Heart right ventricle (tissue), 16 donors: ENCODE data around the gene FAM83G. TPM values are rescaled to one million over a fixed set of nuclear protein-coding genes. Genes with fewer than 3 reads are reported as not detected.
A peak's percentile ranks its signal among the peaks of the same experiment; 100 is the strongest.

Source experiments
- ATAC-seq, 8 donors: fragments of 200-7000 bp; cut with Tn5 transposase; one replicate each; pipeline ENCODE4 v1.9.1; 2020; ENCODE audit warnings: mild to moderate bottlenecking in 8 of 8, moderate library complexity in 8 of 8, moderate number of reproducible peaks in 1 of 8
- DNase-seq, 2 donors: peaks; one replicate each; pipeline ENCODE4 v3.0.0-alpha.2; 2020
- H3K27ac ChIP-seq, 10 donors: fragments of 200-600 bp; sonication (generic) in 2 of 10; one replicate each; pipeline versions ENCODE4 v1.5.0 to v1.8.0; 2020 to 2022; ENCODE audit warnings: mild to moderate bottlenecking in 3 of 10
- H3K27me3 ChIP-seq, 7 donors: fragments of 200-600 bp; one replicate each; pipeline ENCODE4 v1.8.0; 2021 to 2022; ENCODE audit warnings: mild to moderate bottlenecking in 2 of 7
- H3K36me3 ChIP-seq, 9 donors: fragments of 200-600 bp; sonication (generic) in 1 of 9; one replicate each; pipeline versions ENCODE4 v1.5.0 to v1.8.0; 2020 to 2022; ENCODE audit warnings: mild to moderate bottlenecking in 2 of 9
- H3K4me1 ChIP-seq, 9 donors: fragments of 200-600 bp; sonication (generic) in 1 of 9; one replicate each; pipeline versions ENCODE4 v1.5.0 to v1.8.0; 2020 to 2022; ENCODE audit warnings: mild to moderate bottlenecking in 4 of 9
- H3K4me3 ChIP-seq, 10 donors: fragments of 200-600 bp; sonication (generic) in 2 of 10; one replicate each; pipeline versions ENCODE4 v1.5.0 to v1.8.0; 2020 to 2022; ENCODE audit warnings: mild to moderate bottlenecking in 7 of 10, moderate library complexity in 2 of 10
- H3K9me3 ChIP-seq, 11 donors: fragments of 200-600 bp in 10 of 11; sonication (generic) in 2 of 11; one replicate each; pipeline versions ENCODE4 v1.5.0 to v1.8.0; 2013 to 2022; ENCODE audit warnings: mild to moderate bottlenecking in 2 of 11, control low read depth in 1 of 11, moderate library complexity in 1 of 11
- WGBS, 2 donors: extraction: QIAGEN DNeasy Blood & Tissue Kit; methylation state at CpG; one replicate each; pipeline ENCODE4 v1.1.7; 2013; ENCODE audit warnings: inconsistent platforms in 1 of 2; 5-methylcytosine and 5-hydroxymethylcytosine counted together
- intact Hi-C, 10 donors: fragments of 100-400 bp; cut with DNase I; formaldehyde crosslinking; loops; one replicate each; pipeline versions ENCODE4 v1.11.1 to v1.14.2; 2022
- polyA plus RNA-seq, 2 donors: library from polyadenylated mRNA; stranded (reverse); fragments of 200-250 nt; gene quantifications; one replicate each; pipeline ENCODE4 v1.2.3, GENCODE V29; 2013
- total RNA-seq, 10 donors: library from RNA; stranded (reverse); fragmentation: NEBNext Ultra II Directional in 3 of 10; extraction: Animal tissue kit (Norgen Biotek cat#: 25700) in 3 of 10; gene quantifications; one replicate each; pipeline versions ENCODE4 v1.2.1 to v1.2.4, GENCODE V29; 2021 to 2023
- TF ChIP-seq, protein P1 (sequence below), 9 donors: fragments of 200-600 bp; sonication (generic) in 2 of 9; IDR thresholded peaks; one replicate each; pipeline versions ENCODE4 v1.5.0 to v1.8.0; 2021 to 2022; ENCODE audit warnings: antibody characterized with exemption in 9 of 9, mild to moderate bottlenecking in 5 of 9, moderate library complexity in 1 of 9
- donor health status: Arrhythmogenic right ventricular cardiomyopathy.
- donor health status: ischemic (EF 13 %, LVEDD 7.1; RV severe dilation, severe dysfunction).
- donor health status: healthy with polysubstance abuse.
- donor health status: DM: no; HTN: yes; CAD: no.
- donor health status: DM: no; HTN: no; CAD: no.
- donor health status: ischemic (EF 25% LVEDD 6.9; RV normal size, moderate dysfunction).
- donor health status: ischemic (EF 25% LVEDD 5.7; RV mildly dilated, moderate dysfunction).
- donor health status: healthy.
- donor health status: DM: yes; HTN: yes; CAD: no.
- donor health status: Ischemic cardiomyopathy.
- donor health status: ischemic (EF 35%, LVEDD 5.7; RV mildly dilated, moderate dysfunction).
- donor health status: nonischemic (EF 11% LVEDD 7.7; RV severe dilation, severe dysfunction).
- donor health status: DM: yes; HTN: yes; CAD: no.
- donor health status: PGD.
- donor health status: ischemic (EF 29% LVEDD 5.4; RV normal size, mild dysfunction).
- donor health status: nonischemic (EF 23%, LVEDD 6.1; RV moderate dilation, normal function).

The FAM83G gene
- total and polyA plus RNA-seq, 12 donors: 0.96 to 5.5 (median 1.7) TPM

DNA sequence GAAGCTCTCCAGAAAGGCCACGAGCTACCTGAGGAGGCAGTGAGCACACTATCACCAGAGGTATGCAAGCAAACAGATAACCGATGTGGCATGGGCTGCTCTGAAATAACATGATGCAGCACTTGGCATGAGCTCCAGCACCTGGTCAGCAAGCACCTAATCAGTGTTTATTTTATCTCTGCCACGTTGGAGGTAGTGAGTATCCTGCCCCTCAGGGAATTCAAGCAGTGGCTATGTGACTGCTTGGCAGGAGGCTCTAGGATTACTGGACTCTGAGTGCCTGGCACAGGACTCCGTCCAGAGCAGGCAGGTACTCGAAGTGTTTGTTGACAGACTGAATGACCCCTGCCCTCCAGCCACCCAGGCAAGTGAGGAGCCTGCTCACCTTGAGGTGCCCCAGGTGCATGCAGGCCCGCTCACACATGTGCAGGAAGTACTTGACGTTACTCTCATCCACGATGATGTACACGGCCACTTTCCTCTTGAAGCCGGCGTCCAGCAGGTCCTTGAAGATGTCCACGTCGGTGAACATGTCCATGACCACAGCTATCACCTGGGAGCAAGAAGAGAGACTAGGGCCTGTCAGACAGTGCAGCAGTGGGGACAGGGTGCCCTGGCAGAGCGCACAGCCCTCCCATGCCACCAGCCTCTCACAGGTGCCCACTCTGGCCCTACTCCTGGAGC is 16.6 kb downstream of the FAM83G start:
- no peaks in the 10 kb centered on the region for H3K9me3 ChIP-seq
- H3K27ac ChIP-seq: no peak overlapping the region
- WGBS, 2 donors: 73 to 79% methylated on average over 14 of the region's 14 CpGs
- H3K36me3 ChIP-seq: no peaks in the 10 kb centered on the region
- intact Hi-C loops: loop anchor here in 1 of 10 donors (10.0 kb wide), 1 partner anchor 63 kb away; no protein-coding TSS in a partner anchor
- H3K4me1 ChIP-seq: no peaks in the 10 kb centered on the region
- no peaks in the 10 kb centered on the region for H3K27me3 ChIP-seq
- no peak overlapping the region for H3K4me3 ChIP-seq
- no peak for ATAC-seq
- no peak for DNase-seq
- TF ChIP-seq, protein P1, sequence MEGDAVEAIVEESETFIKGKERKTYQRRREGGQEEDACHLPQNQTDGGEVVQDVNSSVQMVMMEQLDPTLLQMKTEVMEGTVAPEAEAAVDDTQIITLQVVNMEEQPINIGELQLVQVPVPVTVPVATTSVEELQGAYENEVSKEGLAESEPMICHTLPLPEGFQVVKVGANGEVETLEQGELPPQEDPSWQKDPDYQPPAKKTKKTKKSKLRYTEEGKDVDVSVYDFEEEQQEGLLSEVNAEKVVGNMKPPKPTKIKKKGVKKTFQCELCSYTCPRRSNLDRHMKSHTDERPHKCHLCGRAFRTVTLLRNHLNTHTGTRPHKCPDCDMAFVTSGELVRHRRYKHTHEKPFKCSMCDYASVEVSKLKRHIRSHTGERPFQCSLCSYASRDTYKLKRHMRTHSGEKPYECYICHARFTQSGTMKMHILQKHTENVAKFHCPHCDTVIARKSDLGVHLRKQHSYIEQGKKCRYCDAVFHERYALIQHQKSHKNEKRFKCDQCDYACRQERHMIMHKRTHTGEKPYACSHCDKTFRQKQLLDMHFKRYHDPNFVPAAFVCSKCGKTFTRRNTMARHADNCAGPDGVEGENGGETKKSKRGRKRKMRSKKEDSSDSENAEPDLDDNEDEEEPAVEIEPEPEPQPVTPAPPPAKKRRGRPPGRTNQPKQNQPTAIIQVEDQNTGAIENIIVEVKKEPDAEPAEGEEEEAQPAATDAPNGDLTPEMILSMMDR (IDR thresholded peaks at IDR 0.05): no peak

DNA sequence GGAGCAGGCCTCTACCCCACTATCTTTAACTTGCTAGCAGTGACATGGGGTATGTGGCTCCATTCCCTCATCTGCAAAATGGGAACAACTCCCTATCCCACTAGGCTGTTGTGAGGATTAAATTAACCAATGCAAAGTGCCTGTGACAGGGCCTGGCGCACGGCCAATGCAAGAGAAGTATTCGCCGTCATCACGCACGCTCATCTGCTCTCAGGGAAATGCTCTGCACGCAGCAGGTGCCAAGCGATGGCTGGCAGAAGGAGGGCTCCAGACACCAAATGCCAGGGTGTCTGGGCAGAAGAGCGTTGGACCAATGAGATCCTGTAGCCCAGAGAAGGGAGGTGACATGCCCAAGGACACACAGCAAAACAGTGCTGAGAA is 17.3 kb downstream of the FAM83G start:
- Histone ChIP-seq H3K4me1 (no peaks in the 10 kb centered on the region), H3K27ac (no peak overlapping the region), H3K9me3 (no peaks in the 10 kb centered on the region), H3K4me3 (no peak overlapping the region), H3K36me3 (no peaks in the 10 kb centered on the region), H3K27me3 (no peaks in the 10 kb centered on the region)
- TF ChIP-seq, protein P1 (IDR thresholded peaks at IDR 0.05): no peak
- ATAC-seq (no peak), DNase-seq (no peak)
- WGBS, 2 donors: 83 to 94% methylated on average over 9 of the region's 9 CpGs
- intact Hi-C loops: loop anchor here in 1 of 10 donors (10.0 kb wide), 1 partner anchor 62 kb away; no protein-coding TSS in a partner anchor

DNA sequence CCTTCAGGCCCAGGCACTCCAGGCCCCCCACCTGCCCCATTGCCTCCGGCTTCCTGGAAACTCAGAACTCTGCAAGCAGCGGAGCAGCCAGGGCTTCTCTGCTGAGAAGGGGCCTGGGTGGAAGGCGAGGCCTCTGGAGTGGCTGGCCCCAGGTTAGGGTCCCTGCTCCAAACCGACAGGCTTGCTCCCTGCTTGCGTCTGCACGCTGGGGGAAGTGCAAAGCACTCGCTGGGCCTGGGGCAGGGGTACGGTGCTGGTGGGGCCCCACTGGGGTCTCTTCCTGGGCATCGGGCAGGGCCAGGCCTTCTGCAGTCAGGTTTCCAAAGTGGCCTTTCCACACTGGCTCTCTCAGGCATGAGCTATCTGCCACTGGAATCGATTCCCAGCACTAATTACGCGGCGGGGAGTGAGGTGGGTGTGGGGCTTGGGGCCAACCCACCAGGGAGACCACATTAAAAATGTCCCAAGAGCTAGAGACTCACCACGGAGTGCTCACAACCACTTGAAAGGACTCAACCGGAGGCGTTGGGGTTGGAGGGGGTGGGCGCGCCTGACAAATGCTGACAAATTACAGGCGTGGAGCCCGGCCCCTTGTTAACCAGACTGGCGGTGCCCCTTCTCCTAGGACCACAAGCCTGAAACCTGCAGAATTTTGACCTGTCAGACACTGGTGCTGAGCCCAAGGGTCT is 17.9 kb downstream of the FAM83G start:
- H3K4me1 ChIP-seq: no peaks in the 10 kb centered on the region
- H3K4me3 ChIP-seq: no peak overlapping the region
- H3K9me3 ChIP-seq: no peaks in the 10 kb centered on the region
- no peak for ATAC-seq
- DNase-seq: no peak
- H3K27ac ChIP-seq: no peak overlapping the region
- no peaks in the 10 kb centered on the region for H3K27me3 ChIP-seq
- intact Hi-C loops: loop anchor here in 1 of 10 donors (10.0 kb wide), 1 partner anchor 62 kb away; no protein-coding TSS in a partner anchor
- TF ChIP-seq, protein P1 (IDR thresholded peaks at IDR 0.05): no peak
- H3K36me3 ChIP-seq: no peaks in the 10 kb centered on the region
- WGBS, 2 donors: 89 to 90% methylated on average over 21 of the region's 21 CpGs

DNA sequence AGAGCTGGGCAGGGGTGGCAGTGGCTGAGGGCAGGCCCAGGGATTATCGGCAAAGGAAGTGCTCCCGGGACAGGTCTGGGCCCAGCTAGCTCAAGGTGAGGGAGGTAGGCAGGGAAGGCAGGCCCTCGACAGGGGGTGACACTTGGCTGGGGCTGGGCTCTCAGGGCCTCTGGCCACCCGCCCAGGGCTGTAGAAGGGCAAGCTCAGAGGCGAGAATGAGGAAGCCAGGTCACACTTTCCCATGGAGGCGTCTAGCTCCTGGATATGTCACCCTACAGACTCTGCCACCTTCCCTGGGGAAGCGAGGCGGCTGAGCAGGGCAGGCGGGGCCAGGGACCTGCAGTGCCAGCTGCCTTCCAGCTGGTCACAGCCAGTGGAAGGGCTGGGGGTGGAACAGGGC is 19.1 kb downstream of the FAM83G start:
- H3K27ac ChIP-seq: no peak overlapping the region
- ATAC-seq (peak in 1 of 8 donors; percentile 13), DNase-seq (no peak)
- TF ChIP-seq, protein P1 (IDR thresholded peaks at IDR 0.05): no peak
- no peak overlapping the region for H3K4me3 ChIP-seq
- H3K9me3 ChIP-seq: no peaks in the 10 kb centered on the region
- H3K4me1 ChIP-seq: no peaks in the 10 kb centered on the region
- no peaks in the 10 kb centered on the region for H3K36me3 ChIP-seq
- 83 to 92% methylated on average over 9 of the region's 9 CpGs for WGBS, 2 donors
- no peaks in the 10 kb centered on the region for H3K27me3 ChIP-seq
- intact Hi-C loops: loop anchor here in 1 of 10 donors (10.0 kb wide), 1 partner anchor 61 kb away; no protein-coding TSS in a partner anchor
